Tibial nerve (tissue), 4 donors: ENCODE results near the gene GPC6.
A peak's percentile ranks its signal among the peaks of the same experiment; 100 is the strongest.

Source experiments
- CTCF ChIP-seq, 5 experiments: fragments of 200-600 bp in 3 of 5; fragments of 450-650 bp in 2 of 5; sonication (generic) in 3 of 5; IDR thresholded peaks; one replicate each; pipeline ENCODE4 v1.5.1; 2016 to 2019; ENCODE audit warnings: antibody characterized with exemption in 5 of 5, mild to moderate bottlenecking in 3 of 5, moderate library complexity in 2 of 5
- EP300 ChIP-seq, 2 donors: sonication (generic); formaldehyde crosslinking; IDR thresholded peaks; one replicate each; pipeline ENCODE4 v1.6.1; 2017; ENCODE audit warnings: antibody characterized with exemption in 2 of 2, mild to moderate bottlenecking in 1 of 2
- POLR2A ChIP-seq, 2 donors: fragments of 450-650 bp; IDR thresholded peaks; one replicate each; pipeline ENCODE4 v1.6.1; 2017; ENCODE audit warnings: antibody characterized with exemption in 2 of 2, mild to moderate bottlenecking in 2 of 2, moderate library complexity in 2 of 2

DNA sequence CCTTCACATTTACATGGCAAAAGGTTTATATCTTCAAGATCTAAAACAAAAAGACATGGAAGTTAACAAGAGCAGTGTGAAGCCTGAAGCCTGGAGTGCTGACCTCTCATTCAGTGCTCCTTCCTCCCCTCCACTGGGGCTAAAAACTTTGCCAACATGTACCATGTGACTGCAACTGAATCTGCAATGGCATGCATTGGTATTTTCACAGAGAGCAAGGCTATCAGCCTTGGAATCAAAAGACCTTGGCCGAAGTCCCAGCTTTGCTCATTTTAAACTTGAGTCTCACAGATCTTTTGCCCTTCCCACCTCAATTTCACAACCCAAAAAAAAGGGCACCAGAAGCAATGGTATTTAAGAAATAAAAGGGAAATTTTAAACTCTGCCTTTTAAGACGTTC, 927.8 kb downstream of the GPC6 start:
- TF ChIP-seq CTCF (IDR thresholded peaks at IDR 0.05) (no peak), POLR2A (IDR thresholded peaks at IDR 0.05) (no peak), EP300 (IDR thresholded peaks at IDR 0.05) (peak in 1 of 2 donors; percentile 52)
